Glomerular visceral epithelial cell (primary cell): ENCODE results near the gene CD40.

Source experiments
- DNase-seq: peaks from one replicate; pipeline ENCODE4 v3.0.0-alpha.2; 2016; ENCODE audit errors: extremely low spot score

The CD40 gene

GRCh38 chr20:46148313-46149208 is 30.4 kb downstream of the CD40 start:
- no peak for DNase-seq

- DNase-seq, result no peak
Measured at GRCh38 chr20:46150943-46151342, 32.8 kb downstream of the CD40 start.

GRCh38 chr20:46151936-46152335 is 33.8 kb downstream of the CD40 start:
- DNase-seq, result no peak

GRCh38 chr20:46152824-46153586 is 34.9 kb downstream of the CD40 start:
- no peak for DNase-seq

- DNase-seq, result no peak
Measured at GRCh38 chr20:46154305-46154704, 36.2 kb downstream of the CD40 start.

- DNase-seq, result no peak
Measured at GRCh38 chr20:46154796-46155195, 36.7 kb downstream of the CD40 start.

GRCh38 chr20:46156065-46156464 is 38.0 kb downstream of the CD40 start:
- DNase-seq, result no peak

- no peak for DNase-seq
Measured at GRCh38 chr20:46157076-46157592, 39.0 kb downstream of the CD40 start.

- no peak for DNase-seq
Measured at GRCh38 chr20:46157625-46158024, 39.5 kb downstream of the CD40 start.

- DNase-seq, result no peak
Measured at GRCh38 chr20:46158476-46158987, 40.4 kb downstream of the CD40 start.

- DNase-seq, result no peak
Measured at GRCh38 chr20:46159101-46159897, 41.2 kb downstream of the CD40 start.

GRCh38 chr20:46160661-46161060 is 42.5 kb downstream of the CD40 start:
- no peak for DNase-seq

- no peak for DNase-seq
Measured at GRCh38 chr20:46161921-46162320, 43.8 kb downstream of the CD40 start.

- DNase-seq, result no peak
Measured at GRCh38 chr20:46164254-46164653, 46.1 kb downstream of the CD40 start.

GRCh38 chr20:46167080-46167479 is 49.0 kb downstream of the CD40 start:
- DNase-seq, result no peak

GRCh38 chr20:46168438-46168837 is 50.3 kb downstream of the CD40 start:
- no peak for DNase-seq

- DNase-seq, result no peak
Measured at GRCh38 chr20:46169245-46170171, 51.4 kb downstream of the CD40 start.

- DNase-seq, result no peak
Measured at GRCh38 chr20:46171476-46171875, 53.4 kb downstream of the CD40 start.

GRCh38 chr20:46171909-46172308 is 53.8 kb downstream of the CD40 start:
- DNase-seq, result no peak

- no peak for DNase-seq
Measured at GRCh38 chr20:46172455-46172854, 54.3 kb downstream of the CD40 start.
